Tibial artery (tissue), 4 donors: ENCODE measurements around the gene ELP4.
A peak's percentile ranks its signal among the peaks of the same experiment; 100 is the strongest.

Experiments
- DNase-seq, 2 donors: peaks; one replicate each; pipeline ENCODE4 v3.0.0-alpha.2; 2019
- H3K27ac ChIP-seq, 2 donors: fragments of 200-600 bp; sonication (generic) in 1 of 2; 1 replicate in 1 of 2; 2 replicates in 1 of 2; pipeline ENCODE4 v1.5.1; 2018 to 2019; ENCODE audit warnings: mild to moderate bottlenecking in 1 of 2
- H3K27me3 ChIP-seq, 2 donors: fragments of 200-600 bp; sonication (generic) in 1 of 2; one replicate each; pipeline versions ENCODE4 v1.5.1 to v1.6.0; 2016 to 2019
- H3K36me3 ChIP-seq, 3 donors: fragments of 200-600 bp; sonication (generic) in 2 of 3; one replicate each; pipeline ENCODE4 v1.5.1; 2016 to 2019; ENCODE audit warnings: mild to moderate bottlenecking in 2 of 3
- H3K4me1 ChIP-seq, 4 donors: fragments of 200-600 bp; sonication (generic) in 2 of 4; 1 replicate in 3 of 4; 2 replicates in 1 of 4; pipeline ENCODE4 v1.5.1; 2016 to 2019
- H3K4me3 ChIP-seq, 2 donors: fragments of 200-600 bp; sonication (generic) in 1 of 2; 1 replicate in 1 of 2; 2 replicates in 1 of 2; pipeline ENCODE4 v1.5.1; 2018 to 2019; ENCODE audit warnings: mild to moderate bottlenecking in 2 of 2
- H3K9me3 ChIP-seq, 3 donors: fragments of 200-600 bp; sonication (generic) in 1 of 3; one replicate each; pipeline ENCODE4 v1.5.1; 2016 to 2019
- intact Hi-C: fragments of 100-400 bp; cut with DNase I; formaldehyde crosslinking; loops from one replicate; pipeline ENCODE4 v1.15.0; 2023; ENCODE audit warnings: low total_unique reads
- TF ChIP-seq, protein P1 (sequence below), 2 experiments: fragments of 200-600 bp in 1 of 2; fragments of 450-650 bp in 1 of 2; IDR thresholded peaks; one replicate each; pipeline ENCODE4 v1.5.1; 2017 to 2019; ENCODE audit warnings: antibody characterized with exemption in 2 of 2, mild to moderate bottlenecking in 1 of 2, moderate library complexity in 1 of 2

The ELP4 gene

GRCh38 chr11:31802000-31802551 lies 292.5 kb downstream of the ELP4 start:
- no peak for DNase-seq
- Histone ChIP-seq H3K9me3 (no peaks in the 10 kb centered on the region), H3K4me3 (no peak overlapping the region), H3K36me3 (no peaks in the 10 kb centered on the region), H3K4me1 (peaks cover 0 to 49% (median 38%) of the 10 kb centered on the region in 4 donors), H3K27me3 (peaks cover 8 to 96% of the 10 kb centered on the region in 2 donors), H3K27ac (no peak overlapping the region)
- TF ChIP-seq, protein P1, sequence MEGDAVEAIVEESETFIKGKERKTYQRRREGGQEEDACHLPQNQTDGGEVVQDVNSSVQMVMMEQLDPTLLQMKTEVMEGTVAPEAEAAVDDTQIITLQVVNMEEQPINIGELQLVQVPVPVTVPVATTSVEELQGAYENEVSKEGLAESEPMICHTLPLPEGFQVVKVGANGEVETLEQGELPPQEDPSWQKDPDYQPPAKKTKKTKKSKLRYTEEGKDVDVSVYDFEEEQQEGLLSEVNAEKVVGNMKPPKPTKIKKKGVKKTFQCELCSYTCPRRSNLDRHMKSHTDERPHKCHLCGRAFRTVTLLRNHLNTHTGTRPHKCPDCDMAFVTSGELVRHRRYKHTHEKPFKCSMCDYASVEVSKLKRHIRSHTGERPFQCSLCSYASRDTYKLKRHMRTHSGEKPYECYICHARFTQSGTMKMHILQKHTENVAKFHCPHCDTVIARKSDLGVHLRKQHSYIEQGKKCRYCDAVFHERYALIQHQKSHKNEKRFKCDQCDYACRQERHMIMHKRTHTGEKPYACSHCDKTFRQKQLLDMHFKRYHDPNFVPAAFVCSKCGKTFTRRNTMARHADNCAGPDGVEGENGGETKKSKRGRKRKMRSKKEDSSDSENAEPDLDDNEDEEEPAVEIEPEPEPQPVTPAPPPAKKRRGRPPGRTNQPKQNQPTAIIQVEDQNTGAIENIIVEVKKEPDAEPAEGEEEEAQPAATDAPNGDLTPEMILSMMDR (IDR thresholded peaks at IDR 0.05): no peak
- intact Hi-C loops: no loop called here

DNA sequence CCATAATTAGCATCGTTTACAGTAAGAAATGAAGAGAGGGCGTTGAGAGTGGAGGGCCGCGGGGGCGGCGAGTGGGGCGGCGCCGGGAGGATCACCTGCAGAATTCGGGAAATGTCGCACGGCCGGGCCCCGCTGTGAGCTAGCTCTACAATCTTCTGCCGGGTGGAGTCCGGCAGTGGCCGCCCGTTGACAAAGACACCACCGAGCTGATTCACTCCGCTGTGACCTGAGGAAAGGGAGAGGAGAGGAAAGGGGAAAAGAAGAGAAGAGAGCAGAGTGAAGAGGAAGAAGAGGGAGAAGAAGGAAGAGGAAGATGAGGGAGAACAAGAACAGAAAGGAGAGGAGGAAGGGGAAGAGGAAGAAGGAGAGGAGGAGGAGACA lies 293.0 kb downstream of the ELP4 start:
- H3K27ac ChIP-seq: no peak overlapping the region
- no peak for DNase-seq
- peaks cover 8 to 100% of the 10 kb centered on the region in 2 donors for H3K27me3 ChIP-seq
- H3K4me3 ChIP-seq: no peak overlapping the region
- intact Hi-C loops: no loop called here
- no peaks in the 10 kb centered on the region for H3K9me3 ChIP-seq
- TF ChIP-seq, protein P1 (IDR thresholded peaks at IDR 0.05): no peak
- H3K4me1 ChIP-seq: peaks cover 0 to 48% (median 38%) of the 10 kb centered on the region in 4 donors
- H3K36me3 ChIP-seq: no peaks in the 10 kb centered on the region

- TF ChIP-seq, protein P1 (IDR thresholded peaks at IDR 0.05): no peak
- H3K9me3 ChIP-seq: no peaks in the 10 kb centered on the region
- no peak overlapping the region for H3K27ac ChIP-seq
- no peaks in the 10 kb centered on the region for H3K36me3 ChIP-seq
- DNase-seq: no peak
- H3K4me3 ChIP-seq: no peak overlapping the region
- peaks cover 8 to 100% of the 10 kb centered on the region in 2 donors for H3K27me3 ChIP-seq
- intact Hi-C loops: no loop called here
- H3K4me1 ChIP-seq: peaks cover 0 to 42% (median 36%) of the 10 kb centered on the region in 4 donors
Measured at GRCh38 chr11:31802990-31803812, 293.6 kb downstream of the ELP4 start.

- Histone ChIP-seq H3K36me3 (no peaks in the 10 kb centered on the region), H3K27ac (no peak overlapping the region), H3K4me1 (peaks cover 0 to 37% (median 30%) of the 10 kb centered on the region in 4 donors), H3K9me3 (no peaks in the 10 kb centered on the region), H3K4me3 (no peak overlapping the region), H3K27me3 (peaks cover 5 to 100% of the 10 kb centered on the region in 2 donors)
- intact Hi-C loops: no loop called here
- TF ChIP-seq, protein P1 (IDR thresholded peaks at IDR 0.05): no peak
- no peak for DNase-seq
Measured at GRCh38 chr11:31803813-31804311, 294.3 kb downstream of the ELP4 start.

GRCh38 chr11:31804312-31805036 lies 294.9 kb downstream of the ELP4 start:
- H3K4me1 ChIP-seq: peaks cover 0 to 37% (median 24%) of the 10 kb centered on the region in 4 donors
- DNase-seq: no peak
- peaks cover 5 to 100% of the 10 kb centered on the region in 2 donors for H3K27me3 ChIP-seq
- no peaks in the 10 kb centered on the region for H3K9me3 ChIP-seq
- H3K4me3 ChIP-seq: peak overlapping the region in 1 of 2 donors; percentile 14
- no peaks in the 10 kb centered on the region for H3K36me3 ChIP-seq
- intact Hi-C loops: no loop called here
- no peak overlapping the region for H3K27ac ChIP-seq
- TF ChIP-seq, protein P1 (IDR thresholded peaks at IDR 0.05): no peak
